Endothelial cell of umbilical vein (primary cell): ENCODE measurements around the gene PRDM16.

Experiments
- CTCF ChIP-seq, 2 donors: IDR thresholded peaks; 1 replicate in 1 of 2; 2 replicates in 1 of 2; pipeline ENCODE4 v1.5.1; 2011; ENCODE audit warnings: low read length in 2 of 2, mild to moderate bottlenecking in 2 of 2, moderate library complexity in 2 of 2, control low read depth in 1 of 2, inconsistent platforms in 1 of 2, low read depth in 1 of 2; ENCODE audit not compliant: insufficient read depth in 1 of 2; ENCODE audit errors: extremely low read depth in 1 of 2
- GATA2 ChIP-seq: IDR thresholded peaks from 2 replicates; pipeline ENCODE4 v1.7.0; 2011; ENCODE audit warnings: low read depth, mild to moderate bottlenecking, moderate library complexity, mixed read lengths, low read length; ENCODE audit not compliant: insufficient read length, insufficient read depth
- MAX ChIP-seq: IDR thresholded peaks from 2 replicates; pipeline ENCODE4 v1.6.1; 2011; ENCODE audit not compliant: insufficient read depth, insufficient read length
- POLR2A ChIP-seq: IDR thresholded peaks from 2 replicates; pipeline ENCODE4 v1.6.1; 2012; ENCODE audit warnings: low read depth, mild to moderate bottlenecking, control low read depth, low read length

GRCh38 chr1:3473381-3473844, 404.4 kb downstream of the PRDM16 start:
- no peak for TF ChIP-seq CTCF (IDR thresholded peaks at IDR 0.05; ENCODE audit: extremely low read depth in 1 of 2, insufficient read depth in 1 of 2, low read depth in 1 of 2, low read length in 2 of 2)
- no peak for TF ChIP-seq POLR2A
- no peak for TF ChIP-seq GATA2
- no peak for TF ChIP-seq MAX
